GM23338 (cell line): ENCODE measurements around the gene IL17C.

ENCODE experiments used
- CREB1 ChIP-seq: fragments of 250-450 bp; sonication (Bioruptor Pico); IDR thresholded peaks from 2 replicates; pipeline ENCODE4 v1.5.0; 2020; ENCODE audit warnings: low read depth, mild to moderate bottlenecking, moderate library complexity
- CTCF ChIP-seq, 2 experiments: fragments of 200-600 bp in 1 of 2; sonication (generic) in 1 of 2; conservative IDR thresholded peaks; 2 replicates each; pipeline versions ENCODE4 v1.5.1 to v1.6.1; 2016 to 2017; ENCODE audit warnings: antibody characterized with exemption in 2 of 2, low read depth in 2 of 2, mild to moderate bottlenecking in 2 of 2, moderate library complexity in 1 of 2
- EZH2 ChIP-seq: fragments of 200-600 bp; sonication (generic); IDR thresholded peaks from one replicate; pipeline ENCODE4 v1.8.0; 2017; ENCODE audit warnings: antibody characterized with exemption, mild to moderate bottlenecking, low read depth; ENCODE audit not compliant: unreplicated experiment
- EZH2phosphoT487 ChIP-seq: fragments of 200-600 bp; sonication (generic); IDR thresholded peaks from one replicate; pipeline ENCODE4 v1.8.1; 2018; ENCODE audit warnings: antibody characterized with exemption; ENCODE audit not compliant: unreplicated experiment
- JUNB ChIP-seq: IDR thresholded peaks from one replicate; pipeline ENCODE4 v1.6.1; 2016; ENCODE audit warnings: antibody characterized with exemption; ENCODE audit not compliant: unreplicated experiment
- POLR2AphosphoS5 ChIP-seq: IDR thresholded peaks from 2 replicates; pipeline ENCODE4 v1.6.1; 2016; ENCODE audit warnings: antibody characterized with exemption, low read depth
- REST ChIP-seq: IDR thresholded peaks from one replicate; pipeline ENCODE4 v1.6.1; 2018; ENCODE audit warnings: antibody characterized with exemption; ENCODE audit not compliant: unreplicated experiment
- STAT1 ChIP-seq: IDR thresholded peaks from one replicate; pipeline ENCODE4 v1.6.1; 2016; ENCODE audit warnings: antibody characterized with exemption; ENCODE audit not compliant: unreplicated experiment
- ZNF114 ChIP-seq: fragments of 250-450 bp; sonication (Bioruptor Pico); IDR thresholded peaks from 2 replicates; pipeline ENCODE4 v1.5.0; 2020; ENCODE audit warnings: mild to moderate bottlenecking, moderate library complexity
- ZNF331 ChIP-seq: fragments of 250-450 bp; sonication (Bioruptor Pico); IDR thresholded peaks from 2 replicates; pipeline ENCODE4 v1.5.0; 2020; ENCODE audit warnings: low read depth, mild to moderate bottlenecking, moderate library complexity
- ZNF462 ChIP-seq: fragments of 250-450 bp; sonication (Bioruptor Pico); IDR thresholded peaks from 2 replicates; pipeline ENCODE4 v1.5.0; 2020; ENCODE audit warnings: mild to moderate bottlenecking, moderate library complexity

GRCh38 chr16:88651276-88651988 lies 13.1 kb downstream of the IL17C start:
- no peak for TF ChIP-seq CTCF (conservative IDR thresholded peaks at IDR 0.05; ENCODE audit: low read depth in 2 of 2)
- TF ChIP-seq EZH2: no peak
- no peak for TF ChIP-seq EZH2phosphoT487
- no peak for TF ChIP-seq ZNF331 (CRISPR knock-in tag)
- TF ChIP-seq POLR2AphosphoS5: no peak
- TF ChIP-seq REST: no peak
- no peak for TF ChIP-seq ZNF114 (CRISPR knock-in tag)
- no peak for TF ChIP-seq JUNB
- TF ChIP-seq CREB1 (CRISPR knock-in tag): no peak
- no peak for TF ChIP-seq ZNF462 (CRISPR knock-in tag)
- TF ChIP-seq STAT1: no peak
